ENCODE measurements around the gene SETDB2. TPM values are rescaled to one million over a fixed set of nuclear protein-coding genes. Genes with fewer than 3 reads are reported as not detected.

The SETDB2 gene
- total and polyA plus RNA-seq, 2 donors (not counting 3 experiments of a cell fraction or from before 2014, with no cell fraction given): 1.5 to 5.6 TPM

DNA sequence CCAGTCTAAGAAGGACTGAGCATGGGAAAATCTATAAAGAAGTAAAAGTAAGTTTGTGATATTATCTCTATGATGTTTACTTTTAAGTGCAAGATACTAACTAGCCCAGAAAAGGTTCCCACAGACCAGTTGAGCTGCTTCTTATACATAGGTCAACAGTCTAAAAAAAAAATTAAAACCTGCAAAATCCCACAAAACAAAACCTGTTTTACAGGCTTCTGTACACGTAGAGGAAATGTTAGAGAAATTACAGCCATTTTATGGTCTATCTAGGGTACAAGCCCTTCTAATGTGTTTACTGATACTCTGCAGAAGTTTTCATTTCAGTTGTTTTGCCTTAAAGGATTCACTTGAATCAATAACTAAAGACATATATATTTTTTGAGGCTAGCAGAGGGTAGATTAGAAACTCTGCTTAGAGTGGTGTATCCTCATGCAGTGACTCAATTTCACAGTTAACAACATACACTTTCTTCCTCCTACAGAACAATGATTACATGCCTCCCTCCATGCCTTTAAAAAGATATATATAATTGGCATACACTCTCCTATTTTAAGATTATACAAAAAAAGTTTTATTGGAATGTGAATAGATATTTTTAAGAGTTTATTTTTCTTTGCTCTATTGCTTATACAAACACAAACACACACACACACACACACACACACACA, 44.1 kb upstream of the SETDB2 start:
- H3K9ac ChIP-seq (replicated peaks; ENCODE audit: extremely low read depth, insufficient read depth, low read length): no peak overlapping the region
- no peak overlapping the region for H2AFZ ChIP-seq (ENCODE audit: low read depth, low read length)
- H3K4me3 ChIP-seq (replicated peaks in 1 of 3; ENCODE audit: insufficient read depth in 1 of 3, low read depth in 1 of 3, low read length in 3 of 3): no peak overlapping the region
- BruUV-seq (replicated peaks): no TSS peak
- ChIA-PET POLR2A (no interaction called here), CTCF (interaction anchor here (1.0 kb wide), 1 partner anchor 15 kb away, joined by 3 read pairs; no protein-coding TSS in a partner anchor)
- H4K20me1 ChIP-seq (replicated peaks; ENCODE audit: control insufficient read depth, extremely low read depth, insufficient read depth, low read length): no peaks in the 10 kb centered on the region
- H3K27ac ChIP-seq (ENCODE audit: insufficient read depth, low read depth, low read length): no peak overlapping the region
- no peaks in the 10 kb centered on the region for H3K36me3 ChIP-seq (ENCODE audit: control insufficient read depth in 2 of 2, extremely low read depth in 1 of 2, insufficient read depth in 2 of 2, low read length in 2 of 2)
- H3K79me2 ChIP-seq (ENCODE audit: control insufficient read depth, insufficient read depth, low read length): no peaks in the 10 kb centered on the region
- no peaks in the 10 kb centered on the region for H3K4me1 ChIP-seq (ENCODE audit: control insufficient read depth, extremely low read depth, insufficient read depth, low read length)
- FAIRE-seq: no peak
- intact Hi-C loops (cut with micrococcal nuclease) (no loop called here), dilution Hi-C loops (cut with MboI; ENCODE audit: extremely low pct_ligation_motif_present, low sequenced_read_pairs) (no loop called here)
- H3K9me3 ChIP-seq (replicated peaks; ENCODE audit: control insufficient read depth, insufficient read depth, low read length): no peaks in the 10 kb centered on the region
- TF ChIP-seq JUN (IDR thresholded peaks at IDR 0.05; ENCODE audit: borderline replicate concordance, insufficient read depth, insufficient read length, low read depth) (no peak), EZH2 (IDR thresholded peaks at IDR 0.05; ENCODE audit: borderline replicate concordance, low read depth, low read length, severe bottlenecking) (no peak), MYC (IDR thresholded peaks at IDR 0.05; ENCODE audit: low read depth, low read length) (no peak), GATA2 (IDR thresholded peaks at IDR 0.05; ENCODE audit: insufficient read depth, insufficient read length, low read depth, low read length) (no peak), POLR2AphosphoS5 (IDR thresholded peaks at IDR 0.05; ENCODE audit: insufficient read depth, low read depth, low read length) (no peak), FOS (IDR thresholded peaks at IDR 0.05; ENCODE audit: borderline replicate concordance, insufficient read depth, low read length) (no peak), POLR2A (IDR thresholded peaks at IDR 0.05; ENCODE audit: low read depth, low read length) (no peak)
- TF ChIP-seq, protein P1, sequence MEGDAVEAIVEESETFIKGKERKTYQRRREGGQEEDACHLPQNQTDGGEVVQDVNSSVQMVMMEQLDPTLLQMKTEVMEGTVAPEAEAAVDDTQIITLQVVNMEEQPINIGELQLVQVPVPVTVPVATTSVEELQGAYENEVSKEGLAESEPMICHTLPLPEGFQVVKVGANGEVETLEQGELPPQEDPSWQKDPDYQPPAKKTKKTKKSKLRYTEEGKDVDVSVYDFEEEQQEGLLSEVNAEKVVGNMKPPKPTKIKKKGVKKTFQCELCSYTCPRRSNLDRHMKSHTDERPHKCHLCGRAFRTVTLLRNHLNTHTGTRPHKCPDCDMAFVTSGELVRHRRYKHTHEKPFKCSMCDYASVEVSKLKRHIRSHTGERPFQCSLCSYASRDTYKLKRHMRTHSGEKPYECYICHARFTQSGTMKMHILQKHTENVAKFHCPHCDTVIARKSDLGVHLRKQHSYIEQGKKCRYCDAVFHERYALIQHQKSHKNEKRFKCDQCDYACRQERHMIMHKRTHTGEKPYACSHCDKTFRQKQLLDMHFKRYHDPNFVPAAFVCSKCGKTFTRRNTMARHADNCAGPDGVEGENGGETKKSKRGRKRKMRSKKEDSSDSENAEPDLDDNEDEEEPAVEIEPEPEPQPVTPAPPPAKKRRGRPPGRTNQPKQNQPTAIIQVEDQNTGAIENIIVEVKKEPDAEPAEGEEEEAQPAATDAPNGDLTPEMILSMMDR (IDR thresholded peaks at IDR 0.05; ENCODE audit: extremely low read depth in 1 of 2, insufficient read depth in 1 of 2, low read depth in 1 of 2, low read length in 2 of 2): no peak
- TF ChIP-seq, protein P2, sequence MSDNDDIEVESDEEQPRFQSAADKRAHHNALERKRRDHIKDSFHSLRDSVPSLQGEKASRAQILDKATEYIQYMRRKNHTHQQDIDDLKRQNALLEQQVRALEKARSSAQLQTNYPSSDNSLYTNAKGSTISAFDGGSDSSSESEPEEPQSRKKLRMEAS (IDR thresholded peaks at IDR 0.05; ENCODE audit: insufficient read depth, insufficient read length): no peak
- no peak overlapping the region for H3K4me2 ChIP-seq (ENCODE audit: insufficient read depth, low read length)
- no peaks in the 10 kb centered on the region for H3K9me1 ChIP-seq (replicated peaks; ENCODE audit: control insufficient read depth, extremely low read depth, insufficient read depth, low read length)
- H3K27me3 ChIP-seq (ENCODE audit: control insufficient read depth in 2 of 2, insufficient read depth in 2 of 2, low read length in 2 of 2): no peaks in the 10 kb centered on the region
- no peak for DNase-seq (ENCODE audit: low read depth, low spot score)
